ENCODE measurements around the gene TMEM258. TPM values are rescaled to one million over a fixed set of nuclear protein-coding genes. Genes with fewer than 3 reads are reported as not detected.

Gene TMEM258
- total and polyA plus RNA-seq, 9 of the 15 experiments (the other 6 are each of a cell fraction or from before 2014, with no cell fraction given): 97.2 to 856 (median 231) TPM

DNA sequence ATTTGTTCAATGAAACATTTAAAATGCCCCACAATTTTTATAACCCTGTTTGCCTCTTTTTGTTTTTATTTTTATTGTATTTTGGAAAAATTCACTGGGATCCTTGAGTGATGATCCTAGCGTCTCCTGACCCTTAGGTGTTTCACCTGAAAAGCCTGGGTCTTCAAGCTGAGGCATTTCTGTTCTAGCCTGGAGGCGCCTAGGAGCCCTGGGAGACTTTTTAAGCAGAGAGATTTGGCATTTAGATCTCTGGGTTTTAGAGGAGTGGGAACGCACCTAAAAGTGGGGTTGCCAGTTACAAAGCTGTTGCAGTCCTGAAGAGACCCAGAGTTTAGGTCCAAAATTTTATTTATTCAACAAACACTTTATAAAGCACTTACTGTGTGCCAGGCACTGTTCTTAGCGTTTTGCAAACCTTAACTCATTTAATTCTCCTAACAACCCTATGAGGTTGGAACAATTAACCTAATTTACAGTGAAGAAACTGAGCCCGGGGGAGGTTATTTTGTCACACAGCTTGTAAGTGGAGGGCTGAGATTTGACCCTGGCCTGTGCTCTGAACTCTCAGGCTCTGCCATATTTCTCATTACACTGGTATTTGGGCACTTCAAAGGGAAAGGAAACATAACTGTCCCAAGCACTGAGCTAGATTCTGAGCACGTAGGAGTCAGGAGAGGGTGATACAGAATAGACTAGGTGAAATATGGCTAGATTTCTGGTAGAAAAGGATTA, 25.2 kb upstream of the TMEM258 start (continued):
- TF ChIP-seq, protein P1, sequence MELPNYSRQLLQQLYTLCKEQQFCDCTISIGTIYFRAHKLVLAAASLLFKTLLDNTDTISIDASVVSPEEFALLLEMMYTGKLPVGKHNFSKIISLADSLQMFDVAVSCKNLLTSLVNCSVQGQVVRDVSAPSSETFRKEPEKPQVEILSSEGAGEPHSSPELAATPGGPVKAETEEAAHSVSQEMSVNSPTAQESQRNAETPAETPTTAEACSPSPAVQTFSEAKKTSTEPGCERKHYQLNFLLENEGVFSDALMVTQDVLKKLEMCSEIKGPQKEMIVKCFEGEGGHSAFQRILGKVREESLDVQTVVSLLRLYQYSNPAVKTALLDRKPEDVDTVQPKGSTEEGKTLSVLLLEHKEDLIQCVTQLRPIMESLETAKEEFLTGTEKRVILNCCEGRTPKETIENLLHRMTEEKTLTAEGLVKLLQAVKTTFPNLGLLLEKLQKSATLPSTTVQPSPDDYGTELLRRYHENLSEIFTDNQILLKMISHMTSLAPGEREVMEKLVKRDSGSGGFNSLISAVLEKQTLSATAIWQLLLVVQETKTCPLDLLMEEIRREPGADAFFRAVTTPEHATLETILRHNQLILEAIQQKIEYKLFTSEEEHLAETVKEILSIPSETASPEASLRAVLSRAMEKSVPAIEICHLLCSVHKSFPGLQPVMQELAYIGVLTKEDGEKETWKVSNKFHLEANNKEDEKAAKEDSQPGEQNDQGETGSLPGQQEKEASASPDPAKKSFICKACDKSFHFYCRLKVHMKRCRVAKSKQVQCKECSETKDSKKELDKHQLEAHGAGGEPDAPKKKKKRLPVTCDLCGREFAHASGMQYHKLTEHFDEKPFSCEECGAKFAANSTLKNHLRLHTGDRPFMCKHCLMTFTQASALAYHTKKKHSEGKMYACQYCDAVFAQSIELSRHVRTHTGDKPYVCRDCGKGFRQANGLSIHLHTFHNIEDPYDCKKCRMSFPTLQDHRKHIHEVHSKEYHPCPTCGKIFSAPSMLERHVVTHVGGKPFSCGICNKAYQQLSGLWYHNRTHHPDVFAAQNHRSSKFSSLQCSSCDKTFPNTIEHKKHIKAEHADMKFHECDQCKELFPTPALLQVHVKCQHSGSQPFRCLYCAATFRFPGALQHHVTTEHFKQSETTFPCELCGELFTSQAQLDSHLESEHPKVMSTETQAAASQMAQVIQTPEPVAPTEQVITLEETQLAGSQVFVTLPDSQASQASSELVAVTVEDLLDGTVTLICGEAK (IDR thresholded peaks at IDR 0.05): peak; percentile 36; the same call in 1 of the 2 replicates
- TF ChIP-seq, protein P1 (CRISPR knock-in tag; IDR thresholded peaks at IDR 0.05): no peak
- TF ChIP-seq ZKSCAN1 (IDR thresholded peaks at IDR 0.05; ENCODE audit: low read depth, low read length) (0 out of 2 replicates have a peak, but pooled peaks have one; percentile 44), CBFA2T3 (IDR thresholded peaks at IDR 0.05) (no peak), ZNF75A (CRISPR knock-in tag; IDR thresholded peaks at IDR 0.05) (no peak), PML (IDR thresholded peaks at IDR 0.05; ENCODE audit: low read length) (no peak), ZNF668 (CRISPR knock-in tag; IDR thresholded peaks at IDR 0.05) (no peak), BMI1 (IDR thresholded peaks at IDR 0.05; ENCODE audit: low read length) (no peak), XRCC3 (IDR thresholded peaks at IDR 0.05) (no peak)
- TF ChIP-seq, protein P2, sequence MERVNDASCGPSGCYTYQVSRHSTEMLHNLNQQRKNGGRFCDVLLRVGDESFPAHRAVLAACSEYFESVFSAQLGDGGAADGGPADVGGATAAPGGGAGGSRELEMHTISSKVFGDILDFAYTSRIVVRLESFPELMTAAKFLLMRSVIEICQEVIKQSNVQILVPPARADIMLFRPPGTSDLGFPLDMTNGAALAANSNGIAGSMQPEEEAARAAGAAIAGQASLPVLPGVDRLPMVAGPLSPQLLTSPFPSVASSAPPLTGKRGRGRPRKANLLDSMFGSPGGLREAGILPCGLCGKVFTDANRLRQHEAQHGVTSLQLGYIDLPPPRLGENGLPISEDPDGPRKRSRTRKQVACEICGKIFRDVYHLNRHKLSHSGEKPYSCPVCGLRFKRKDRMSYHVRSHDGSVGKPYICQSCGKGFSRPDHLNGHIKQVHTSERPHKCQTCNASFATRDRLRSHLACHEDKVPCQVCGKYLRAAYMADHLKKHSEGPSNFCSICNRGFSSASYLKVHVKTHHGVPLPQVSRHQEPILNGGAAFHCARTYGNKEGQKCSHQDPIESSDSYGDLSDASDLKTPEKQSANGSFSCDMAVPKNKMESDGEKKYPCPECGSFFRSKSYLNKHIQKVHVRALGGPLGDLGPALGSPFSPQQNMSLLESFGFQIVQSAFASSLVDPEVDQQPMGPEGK (CRISPR knock-in tag; IDR thresholded peaks at IDR 0.05; ENCODE audit: borderline replicate concordance): no peak
- TF ChIP-seq, protein P3, sequence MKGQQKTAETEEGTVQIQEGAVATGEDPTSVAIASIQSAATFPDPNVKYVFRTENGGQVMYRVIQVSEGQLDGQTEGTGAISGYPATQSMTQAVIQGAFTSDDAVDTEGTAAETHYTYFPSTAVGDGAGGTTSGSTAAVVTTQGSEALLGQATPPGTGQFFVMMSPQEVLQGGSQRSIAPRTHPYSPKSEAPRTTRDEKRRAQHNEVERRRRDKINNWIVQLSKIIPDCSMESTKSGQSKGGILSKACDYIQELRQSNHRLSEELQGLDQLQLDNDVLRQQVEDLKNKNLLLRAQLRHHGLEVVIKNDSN (CRISPR knock-in tag; IDR thresholded peaks at IDR 0.05): no peak
- TF ChIP-seq, protein P4, sequence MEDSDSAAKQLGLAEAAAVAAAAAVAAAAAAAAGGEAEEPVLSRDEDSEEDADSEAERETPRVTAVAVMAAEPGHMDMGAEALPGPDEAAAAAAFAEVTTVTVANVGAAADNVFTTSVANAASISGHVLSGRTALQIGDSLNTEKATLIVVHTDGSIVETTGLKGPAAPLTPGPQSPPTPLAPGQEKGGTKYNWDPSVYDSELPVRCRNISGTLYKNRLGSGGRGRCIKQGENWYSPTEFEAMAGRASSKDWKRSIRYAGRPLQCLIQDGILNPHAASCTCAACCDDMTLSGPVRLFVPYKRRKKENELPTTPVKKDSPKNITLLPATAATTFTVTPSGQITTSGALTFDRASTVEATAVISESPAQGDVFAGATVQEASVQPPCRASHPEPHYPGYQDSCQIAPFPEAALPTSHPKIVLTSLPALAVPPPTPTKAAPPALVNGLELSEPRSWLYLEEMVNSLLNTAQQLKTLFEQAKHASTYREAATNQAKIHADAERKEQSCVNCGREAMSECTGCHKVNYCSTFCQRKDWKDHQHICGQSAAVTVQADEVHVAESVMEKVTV (CRISPR knock-in tag; IDR thresholded peaks at IDR 0.05): no peak
- TF ChIP-seq, protein P5, sequence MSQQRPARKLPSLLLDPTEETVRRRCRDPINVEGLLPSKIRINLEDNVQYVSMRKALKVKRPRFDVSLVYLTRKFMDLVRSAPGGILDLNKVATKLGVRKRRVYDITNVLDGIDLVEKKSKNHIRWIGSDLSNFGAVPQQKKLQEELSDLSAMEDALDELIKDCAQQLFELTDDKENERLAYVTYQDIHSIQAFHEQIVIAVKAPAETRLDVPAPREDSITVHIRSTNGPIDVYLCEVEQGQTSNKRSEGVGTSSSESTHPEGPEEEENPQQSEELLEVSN (IDR thresholded peaks at IDR 0.05; ENCODE audit: borderline replicate concordance in 1 of 2, extremely low read depth in 1 of 2, insufficient read depth in 1 of 2, insufficient read length in 1 of 2, low read depth in 1 of 2, low read length in 1 of 2, poor library complexity in 1 of 2, severe bottlenecking in 1 of 2): no peak

Measured in K562 (cell line).